ENCODE data around the gene SDK1. TPM values are rescaled to one million over a fixed set of nuclear protein-coding genes. Genes with fewer than 3 reads are reported as not detected.

SDK1 gene
- total RNA-seq, 2 donors from 2014 or later: 1.3 to 2.6 TPM

GRCh38 chr7:3488829-3489228, 187.8 kb downstream of the SDK1 start:
- no peak for TF ChIP-seq CTCF (IDR thresholded peaks at IDR 0.05)
- no peaks in the 10 kb centered on the region for H3K27me3 ChIP-seq
- no peaks in the 10 kb centered on the region for H3K36me3 ChIP-seq
- no peak overlapping the region for H3K4me3 ChIP-seq
- intact Hi-C loops (cut with DNase I): loop anchor here (10.0 kb wide), 1 partner anchor 226 kb away; no protein-coding TSS in a partner anchor
- no peaks in the 10 kb centered on the region for H3K4me1 ChIP-seq
- H3K9ac ChIP-seq (ENCODE audit: low read depth in 2 of 2, low read length in 2 of 2): no peak overlapping the region
- H3K27ac ChIP-seq: no peak overlapping the region
- DNase-seq: no peak
- H3K9me3 ChIP-seq: no peaks in the 10 kb centered on the region

GRCh38 chr7:3493499-3493898, 192.4 kb downstream of the SDK1 start:
- no peak for DNase-seq
- intact Hi-C loops (cut with DNase I): no loop called here
- Histone ChIP-seq H3K36me3 (no peaks in the 10 kb centered on the region), H3K4me3 (no peak overlapping the region), H3K9ac (ENCODE audit: low read depth in 2 of 2, low read length in 2 of 2) (no peak overlapping the region), H3K9me3 (no peaks in the 10 kb centered on the region), H3K27me3 (no peaks in the 10 kb centered on the region), H3K4me1 (no peaks in the 10 kb centered on the region), H3K27ac (no peak overlapping the region)
- TF ChIP-seq CTCF (IDR thresholded peaks at IDR 0.05): no peak

GRCh38 chr7:3494947-3495346, 193.9 kb downstream of the SDK1 start:
- DNase-seq: no peak
- Histone ChIP-seq H3K36me3 (no peaks in the 10 kb centered on the region), H3K9me3 (no peaks in the 10 kb centered on the region), H3K9ac (ENCODE audit: low read depth in 2 of 2, low read length in 2 of 2) (no peak overlapping the region), H3K4me3 (no peak overlapping the region), H3K4me1 (no peaks in the 10 kb centered on the region), H3K27me3 (no peaks in the 10 kb centered on the region), H3K27ac (no peak overlapping the region)
- no peak for TF ChIP-seq CTCF (IDR thresholded peaks at IDR 0.05)
- intact Hi-C loops (cut with DNase I): no loop called here

- DNase-seq: no peak
- TF ChIP-seq CTCF (IDR thresholded peaks at IDR 0.05): no peak
- Histone ChIP-seq H3K9ac (ENCODE audit: low read depth in 2 of 2, low read length in 2 of 2) (no peak overlapping the region), H3K4me1 (no peaks in the 10 kb centered on the region), H3K27me3 (no peaks in the 10 kb centered on the region), H3K36me3 (no peaks in the 10 kb centered on the region), H3K9me3 (no peaks in the 10 kb centered on the region), H3K27ac (no peak overlapping the region), H3K4me3 (no peak overlapping the region)
- intact Hi-C loops (cut with DNase I): no loop called here
These were observed 194.5 kb downstream of the SDK1 start for GRCh38 chr7:3495530-3495929.

- H3K36me3 ChIP-seq: no peaks in the 10 kb centered on the region
- no peaks in the 10 kb centered on the region for H3K27me3 ChIP-seq
- H3K9ac ChIP-seq (ENCODE audit: low read depth in 2 of 2, low read length in 2 of 2): no peak overlapping the region
- no peak for DNase-seq
- no peaks in the 10 kb centered on the region for H3K4me1 ChIP-seq
- no peak overlapping the region for H3K4me3 ChIP-seq
- H3K9me3 ChIP-seq: no peaks in the 10 kb centered on the region
- no peak overlapping the region for H3K27ac ChIP-seq
- TF ChIP-seq CTCF (IDR thresholded peaks at IDR 0.05): no peak
- intact Hi-C loops (cut with DNase I): no loop called here
These were observed 194.9 kb downstream of the SDK1 start for GRCh38 chr7:3495954-3496353.

GRCh38 chr7:3497796-3498195, 196.7 kb downstream of the SDK1 start:
- no peaks in the 10 kb centered on the region for H3K4me1 ChIP-seq
- H3K27ac ChIP-seq: no peak overlapping the region
- intact Hi-C loops (cut with DNase I): no loop called here
- no peaks in the 10 kb centered on the region for H3K9me3 ChIP-seq
- H3K4me3 ChIP-seq: no peak overlapping the region
- no peak for DNase-seq
- no peaks in the 10 kb centered on the region for H3K36me3 ChIP-seq
- TF ChIP-seq CTCF (IDR thresholded peaks at IDR 0.05): no peak
- no peak overlapping the region for H3K9ac ChIP-seq (ENCODE audit: low read depth in 2 of 2, low read length in 2 of 2)
- H3K27me3 ChIP-seq: no peaks in the 10 kb centered on the region

Data from colonic mucosa (tissue), 4 donors.